Kidney epithelial cell (primary cell): ENCODE data around the gene PSPN. TPM values are rescaled to one million over a fixed set of nuclear protein-coding genes. Genes with fewer than 3 reads are reported as not detected.
"Not testable (repeated sequence)": the region's sequence is repeated elsewhere in the genome, so short reads cannot be mapped to it uniquely, and the experiment has no call there.

Experiments
- DNase-seq: peaks from one replicate; pipeline ENCODE4 v3.0.0-alpha.2; 2010; ENCODE audit warnings: low read depth
- H3K27me3 ChIP-seq: 2 replicates; pipeline ENCODE4 v1.6.0; 2011; ENCODE audit warnings: low read length; ENCODE audit not compliant: control insufficient read depth, insufficient read depth
- H3K36me3 ChIP-seq: 2 replicates; pipeline ENCODE4 v1.5.1; 2011; ENCODE audit warnings: low read length; ENCODE audit not compliant: control insufficient read depth, insufficient read depth
- H3K4me3 ChIP-seq: 2 replicates; pipeline ENCODE4 v1.5.1; 2011; ENCODE audit warnings: low read depth, mild to moderate bottlenecking, control low read depth, low read length
- total RNA-seq: library from RNA; depleted of rRNA; stranded (reverse); fragments of >200 nt; gene quantifications from 2 replicates; pipeline ENCODE4 v1.2.3, GENCODE V29; 2015
- TF ChIP-seq, protein P1 (sequence below): IDR thresholded peaks from 2 replicates; pipeline ENCODE4 v1.5.1; 2011; ENCODE audit warnings: mild to moderate bottlenecking, moderate library complexity, low read length, control low read depth, inconsistent platforms; ENCODE audit not compliant: insufficient read depth, poor library complexity, severe bottlenecking

Gene PSPN
- total RNA-seq, 1 donor from 2014 or later, result 1.5 TPM

GRCh38 chr19:6372594-6373095, 3.1 kb downstream of the PSPN start, which contains the start of gene ALKBH7:
Gene ALKBH7, plus strand, starts transcription at chr19:6372794. Its CDS starts 27 bp downstream, at chr19:6372821.
- peak; percentile 99 for DNase-seq
- Histone ChIP-seq H3K36me3 (no peaks in the 10 kb centered on the region), H3K27me3 (no peaks in the 10 kb centered on the region), H3K4me3 (peak within 1 kb of the TSS; percentile 75)
- TF ChIP-seq, protein P1, sequence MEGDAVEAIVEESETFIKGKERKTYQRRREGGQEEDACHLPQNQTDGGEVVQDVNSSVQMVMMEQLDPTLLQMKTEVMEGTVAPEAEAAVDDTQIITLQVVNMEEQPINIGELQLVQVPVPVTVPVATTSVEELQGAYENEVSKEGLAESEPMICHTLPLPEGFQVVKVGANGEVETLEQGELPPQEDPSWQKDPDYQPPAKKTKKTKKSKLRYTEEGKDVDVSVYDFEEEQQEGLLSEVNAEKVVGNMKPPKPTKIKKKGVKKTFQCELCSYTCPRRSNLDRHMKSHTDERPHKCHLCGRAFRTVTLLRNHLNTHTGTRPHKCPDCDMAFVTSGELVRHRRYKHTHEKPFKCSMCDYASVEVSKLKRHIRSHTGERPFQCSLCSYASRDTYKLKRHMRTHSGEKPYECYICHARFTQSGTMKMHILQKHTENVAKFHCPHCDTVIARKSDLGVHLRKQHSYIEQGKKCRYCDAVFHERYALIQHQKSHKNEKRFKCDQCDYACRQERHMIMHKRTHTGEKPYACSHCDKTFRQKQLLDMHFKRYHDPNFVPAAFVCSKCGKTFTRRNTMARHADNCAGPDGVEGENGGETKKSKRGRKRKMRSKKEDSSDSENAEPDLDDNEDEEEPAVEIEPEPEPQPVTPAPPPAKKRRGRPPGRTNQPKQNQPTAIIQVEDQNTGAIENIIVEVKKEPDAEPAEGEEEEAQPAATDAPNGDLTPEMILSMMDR, result no peak

- Histone ChIP-seq H3K36me3 (peaks cover 1% of the 10 kb centered on the region), H3K27me3 (no peaks in the 10 kb centered on the region), H3K4me3 (no peak overlapping the region)
- DNase-seq, result no peak
- TF ChIP-seq, protein P1, result no peak
Measured at GRCh38 chr19:6364353-6364752, 11.4 kb downstream of the PSPN start.

GRCh38 chr19:6362351-6362801, 13.4 kb downstream of the PSPN start:
- TF ChIP-seq, protein P1, result no peak
- H3K36me3 ChIP-seq, result peaks cover 1% of the 10 kb centered on the region
- H3K27me3 ChIP-seq, result peaks cover 4% of the 10 kb centered on the region
- no peak for DNase-seq
- H3K4me3 ChIP-seq, result peak overlapping the region; percentile 90

DNA sequence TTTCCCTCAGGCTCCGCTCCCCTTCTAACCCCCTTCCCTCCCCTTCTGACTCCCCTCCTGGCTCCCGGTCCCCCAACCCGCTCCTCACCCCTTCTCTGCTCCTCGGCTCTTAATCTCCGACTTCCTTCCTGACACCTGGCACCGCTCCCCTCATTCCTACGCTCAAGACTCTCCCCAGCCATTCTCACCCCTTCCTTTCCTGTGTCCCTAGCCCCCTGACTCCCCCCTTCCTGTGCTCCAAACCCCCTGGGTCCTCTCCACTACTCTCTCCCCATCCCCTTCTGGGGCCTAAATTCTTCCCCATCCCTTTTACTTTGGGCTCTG, 13.7 kb downstream of the PSPN start:
- peaks cover 4% of the 10 kb centered on the region for H3K27me3 ChIP-seq
- TF ChIP-seq, protein P1, result no peak
- H3K36me3 ChIP-seq, result peaks cover 1% of the 10 kb centered on the region
- peak overlapping the region; percentile 90 for H3K4me3 ChIP-seq
- no peak for DNase-seq

- peak overlapping the region; percentile 90 for H3K4me3 ChIP-seq
- not testable (repeated sequence) for H3K36me3 ChIP-seq, H3K27me3 ChIP-seq, DNase-seq
Measured at GRCh38 chr19:6360857-6361216, 14.9 kb downstream of the PSPN start.

DNA sequence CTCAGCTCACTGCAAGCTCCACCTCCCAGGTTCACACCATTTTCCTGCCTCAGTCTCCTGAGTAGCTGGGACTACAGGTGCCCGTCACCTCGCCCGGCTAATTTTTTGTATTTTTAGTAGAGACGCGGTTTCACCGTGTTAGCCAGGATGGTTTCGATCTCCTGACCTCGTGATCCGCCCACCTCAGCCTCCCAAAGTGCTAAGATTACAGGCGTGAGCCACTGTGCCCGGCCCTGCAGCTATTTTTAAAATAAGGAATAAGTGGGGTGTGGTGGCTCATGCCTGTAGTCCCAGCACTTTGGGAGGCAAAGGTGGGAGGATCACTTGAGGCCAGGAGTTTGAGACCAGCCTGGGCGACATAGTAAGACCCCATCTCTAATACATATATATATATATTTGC, 15.3 kb downstream of the PSPN start:
- not testable (repeated sequence) for H3K36me3 ChIP-seq, DNase-seq, H3K4me3 ChIP-seq, H3K27me3 ChIP-seq

GRCh38 chr19:6359568-6360341, 16.0 kb downstream of the PSPN start:
- H3K27me3 ChIP-seq, result peaks cover 4% of the 10 kb centered on the region
- no peaks in the 10 kb centered on the region for H3K36me3 ChIP-seq
- H3K4me3 ChIP-seq, result no peak overlapping the region
- no peak for DNase-seq
- TF ChIP-seq, protein P1, result no peak
